WTC11 (cell line): ENCODE data around the gene HBE1.

Source experiments
- ESRRA ChIP-seq: sonication (generic); formaldehyde crosslinking; IDR thresholded peaks from 2 replicates; pipeline ENCODE4 v1.8.1; 2022; ENCODE audit warnings: mild to moderate bottlenecking, missing genetic modification reagents, borderline replicate concordance
- KAT7 ChIP-seq: sonication (generic); formaldehyde crosslinking; IDR thresholded peaks from 2 replicates; pipeline ENCODE4 v1.8.1; 2023; ENCODE audit warnings: missing genetic modification reagents, mild to moderate bottlenecking, borderline replicate concordance

DNA sequence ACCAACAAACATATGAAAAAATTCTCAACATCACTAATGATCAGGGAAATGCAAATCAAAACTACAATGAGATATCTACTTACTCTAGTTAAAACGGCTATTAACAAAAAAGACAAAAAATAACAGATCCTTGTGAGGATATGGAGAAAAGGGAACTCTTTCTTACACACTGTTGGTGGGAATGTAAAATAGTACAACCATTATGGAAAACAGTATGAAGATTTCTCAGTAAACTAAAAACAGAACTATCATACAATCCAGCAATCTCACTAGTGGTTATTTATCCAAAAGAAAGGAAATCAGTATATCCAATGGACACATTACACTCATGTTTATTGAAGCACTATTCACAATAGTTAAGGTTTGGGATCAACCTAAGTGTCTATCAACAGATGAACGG is 3.9 kb downstream of the HBE1 start:
- TF ChIP-seq KAT7 (CRISPR knock-in tag) (no peak), ESRRA (CRISPR knock-in tag) (no peak)
